NCI-H2196 (cell line): ENCODE results near the gene COL9A3.

Experiments
- DNase-seq: peaks from one replicate; lab custom pipeline; 2025; ENCODE audit not compliant: unreplicated experiment; lab: John Stamatoyannopoulos, UW

The COL9A3 gene

DNA sequence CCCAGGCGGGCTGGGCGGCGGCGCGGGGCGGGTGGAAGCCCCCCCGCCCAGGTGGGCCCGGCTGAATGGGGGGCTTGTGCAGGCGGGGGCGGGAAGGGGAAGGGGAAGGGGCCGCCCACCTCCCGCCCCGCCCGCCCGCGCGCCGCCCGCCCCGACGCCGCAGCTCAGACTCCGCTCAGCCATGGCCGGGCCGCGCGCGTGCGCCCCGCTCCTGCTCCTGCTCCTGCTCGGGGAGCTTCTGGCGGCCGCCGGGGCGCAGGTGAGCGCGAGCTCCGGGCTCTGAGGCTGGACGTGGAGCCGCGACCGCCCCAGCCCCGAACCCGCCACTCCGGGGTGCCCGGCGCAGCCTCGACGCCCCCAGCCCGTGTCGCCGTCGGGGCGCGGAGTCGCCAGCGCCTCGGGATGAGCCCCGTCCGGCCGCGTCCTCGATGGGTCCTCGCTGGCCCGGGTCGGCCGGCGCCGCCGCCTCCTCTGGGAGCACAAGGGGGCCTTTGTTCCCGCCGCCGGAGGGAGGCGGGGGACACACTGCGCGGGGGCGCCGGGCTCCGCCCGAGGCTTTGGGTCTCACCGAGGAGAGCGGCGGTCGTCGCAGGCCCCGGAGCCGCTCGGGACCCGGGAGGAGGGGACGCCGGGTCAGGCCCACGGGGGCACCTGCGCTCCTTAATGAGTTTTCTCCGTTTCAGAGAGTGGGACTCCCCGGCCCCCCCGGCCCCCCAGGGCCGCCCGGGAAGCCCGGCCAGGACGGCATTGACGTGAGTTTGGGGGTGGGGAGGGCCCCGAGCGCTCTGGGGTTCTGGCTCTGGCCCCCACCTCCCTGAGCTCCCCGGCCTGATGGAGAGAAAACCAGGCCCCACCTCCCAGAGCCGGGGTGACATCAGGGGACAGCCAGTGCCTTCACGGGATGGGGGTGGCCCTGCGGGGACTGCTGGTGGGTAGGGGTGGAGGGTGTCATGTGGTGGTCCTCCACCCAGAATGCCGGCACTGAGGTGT lies at the start of gene COL9A3:
COL9A3 (plus strand) TSS at position 167 of the 990 bp plus-strand sequence; CDS start at position 182, 15 bp downstream.
- no peak for DNase-seq

- no peak for DNase-seq
Measured at GRCh38 chr20:62768234-62768546, 48.7 kb upstream of the COL9A3 start.

- DNase-seq = peak; percentile 51
Measured at GRCh38 chr20:62768551-62769287, 48.1 kb upstream of the COL9A3 start.

GRCh38 chr20:62769346-62770071 lies 47.3 kb upstream of the COL9A3 start:
- DNase-seq = no peak

GRCh38 chr20:62770111-62770910 lies 46.5 kb upstream of the COL9A3 start:
- DNase-seq = no peak

- no peak for DNase-seq
Measured at GRCh38 chr20:62770916-62771315, 45.9 kb upstream of the COL9A3 start.

DNA sequence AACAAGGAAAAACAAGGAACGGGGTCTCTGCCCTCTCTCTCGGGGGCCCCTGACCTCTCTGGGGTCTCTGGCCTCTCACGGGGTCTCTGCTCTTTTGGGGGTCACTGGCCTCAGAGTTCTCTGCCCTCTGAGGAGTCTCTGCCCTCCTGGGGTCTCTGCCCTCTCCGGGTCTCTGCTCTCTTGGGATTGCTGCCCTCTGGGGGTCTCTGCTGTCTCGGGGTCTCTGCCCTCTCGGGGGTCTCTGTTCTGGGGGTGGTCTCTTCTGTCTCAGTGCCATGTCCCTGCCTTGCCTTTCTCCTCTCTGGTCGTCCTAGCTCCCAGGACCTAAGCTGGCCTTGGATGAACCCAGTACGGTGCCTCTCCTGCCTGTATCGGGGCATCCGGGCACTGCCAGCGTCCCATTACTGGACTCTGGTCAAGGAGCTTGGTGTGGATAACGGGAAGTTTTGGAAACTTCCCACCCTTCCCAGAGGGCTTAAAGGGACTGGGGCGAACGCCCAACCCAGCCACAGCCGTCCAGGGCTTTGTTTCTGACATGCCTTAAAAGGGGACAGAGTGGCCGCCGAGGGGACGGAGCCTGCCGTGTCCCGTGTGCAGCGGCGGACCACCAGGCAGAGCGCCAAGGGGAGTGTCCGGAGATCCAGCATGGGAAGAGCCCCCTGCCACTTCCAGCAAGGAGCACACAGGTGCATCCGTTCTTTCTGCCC lies 45.3 kb upstream of the COL9A3 start:
- DNase-seq = no peak

DNA sequence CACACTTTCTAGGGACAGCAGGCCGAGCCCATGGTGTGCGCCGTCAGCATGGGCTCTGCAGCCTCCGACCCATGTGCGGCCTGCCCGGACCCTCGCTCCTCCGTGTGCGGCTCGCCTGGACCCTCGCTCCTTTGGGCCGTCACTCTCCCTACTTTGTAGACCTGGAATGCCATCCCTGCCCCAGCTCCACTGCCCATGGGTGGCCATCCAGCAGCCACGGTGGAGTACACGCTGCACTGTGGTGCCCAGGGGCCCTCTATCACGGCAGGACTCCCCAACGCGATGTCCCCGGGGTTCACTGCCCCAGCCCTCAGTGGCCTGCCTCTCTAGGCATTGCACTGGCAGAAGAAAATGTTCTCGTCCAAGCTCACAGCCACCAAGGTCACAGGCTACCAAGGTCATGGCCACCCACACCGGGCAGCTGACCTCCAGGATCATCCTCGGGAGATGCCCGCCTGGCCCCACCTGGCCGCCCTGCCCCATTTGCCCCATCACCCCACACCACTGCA lies 44.7 kb upstream of the COL9A3 start:
- DNase-seq = no peak

DNA sequence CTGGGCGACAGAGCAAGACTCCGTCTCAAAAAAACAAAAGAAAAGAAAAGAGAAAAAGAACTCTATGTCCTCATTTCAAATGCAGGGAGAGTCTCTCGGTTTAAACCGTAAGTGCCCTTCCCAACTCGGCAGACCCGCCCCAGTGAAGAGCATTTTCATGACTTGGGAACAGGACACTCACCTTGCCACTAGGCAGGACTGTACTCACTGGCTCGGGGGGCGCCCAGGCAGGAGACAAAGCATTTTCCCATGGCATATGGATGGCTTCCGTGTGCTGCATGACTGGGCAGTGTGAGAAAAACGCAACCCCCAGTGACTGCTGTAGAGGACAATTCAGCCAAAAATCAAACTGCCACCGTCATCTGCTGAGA lies 44.2 kb upstream of the COL9A3 start:
- DNase-seq = no peak

GRCh38 chr20:62772990-62773844 lies 43.6 kb upstream of the COL9A3 start:
- no peak for DNase-seq

- no peak for DNase-seq
Measured at GRCh38 chr20:62773845-62774714, 42.8 kb upstream of the COL9A3 start.

DNA sequence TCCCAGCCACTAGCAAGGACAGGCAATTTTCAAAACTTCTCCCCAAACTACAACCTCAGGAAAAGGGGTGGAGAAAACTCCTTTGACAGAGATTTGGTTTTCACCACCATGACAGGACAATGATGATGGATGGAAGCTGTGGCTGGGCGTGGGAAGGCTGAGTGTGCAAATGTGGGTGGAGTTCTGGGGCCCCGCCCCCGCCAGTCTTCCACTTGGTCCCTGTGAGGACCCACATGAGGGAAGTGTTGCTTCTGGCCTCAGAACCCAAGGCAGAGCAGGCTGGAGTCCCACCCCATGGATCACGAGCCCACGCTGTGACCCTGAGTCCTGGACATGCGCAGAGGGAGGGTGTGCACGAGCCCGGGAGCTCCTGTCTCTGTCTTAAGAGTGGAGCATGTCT lies 42.1 kb upstream of the COL9A3 start:
- DNase-seq = no peak

DNA sequence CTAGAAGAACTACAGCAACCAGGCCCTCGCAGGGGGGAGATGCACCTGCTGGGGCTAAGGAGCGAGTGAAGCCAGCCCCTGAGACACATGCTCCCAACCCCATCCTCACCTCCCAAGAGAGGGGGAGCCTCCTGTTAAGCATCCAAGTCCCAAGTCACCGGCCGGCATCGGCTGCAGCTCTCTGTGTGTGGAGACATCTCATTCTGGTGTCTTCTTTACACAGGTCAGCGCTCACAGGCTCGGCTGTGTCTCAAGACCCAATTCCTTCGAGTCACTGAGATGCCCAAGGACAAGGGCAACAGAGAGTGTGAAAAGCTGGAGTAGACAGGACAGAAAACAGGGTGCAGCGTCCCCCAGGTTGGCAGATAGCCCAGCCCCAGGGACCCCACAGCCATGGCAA lies 41.6 kb upstream of the COL9A3 start:
- no peak for DNase-seq

DNA sequence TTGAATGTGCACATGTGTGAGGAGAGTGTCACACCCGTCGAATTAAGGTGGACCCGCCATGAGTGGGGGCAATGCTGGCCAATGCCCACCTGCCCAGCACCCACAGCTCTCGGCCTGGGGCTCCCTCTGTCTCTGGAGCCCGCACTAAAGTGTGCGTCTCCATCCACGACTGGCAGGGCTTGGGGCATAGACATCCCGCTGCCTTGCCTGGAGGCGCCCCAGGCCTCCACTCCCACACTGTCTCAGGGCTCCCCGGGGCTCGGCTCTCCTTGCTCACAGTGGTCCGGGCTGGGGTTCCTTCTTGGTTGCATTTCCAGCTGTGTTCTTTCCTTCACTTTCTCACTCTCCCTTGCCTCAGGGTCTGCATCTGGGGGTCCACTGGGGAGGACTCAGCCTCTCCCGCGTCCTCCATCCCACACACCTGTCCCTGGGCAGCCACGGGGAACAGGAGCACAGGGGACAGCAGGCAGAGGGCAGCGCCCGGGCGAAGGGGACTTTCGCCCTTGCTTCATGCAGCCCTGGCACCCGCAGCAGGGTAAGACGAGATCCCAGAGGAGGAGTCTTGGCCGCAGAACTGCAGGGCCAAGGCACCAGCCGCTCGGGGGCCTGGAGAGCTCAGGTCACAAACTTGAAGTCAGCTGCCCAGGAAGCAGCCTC lies 40.7 kb upstream of the COL9A3 start:
- DNase-seq = no peak

DNA sequence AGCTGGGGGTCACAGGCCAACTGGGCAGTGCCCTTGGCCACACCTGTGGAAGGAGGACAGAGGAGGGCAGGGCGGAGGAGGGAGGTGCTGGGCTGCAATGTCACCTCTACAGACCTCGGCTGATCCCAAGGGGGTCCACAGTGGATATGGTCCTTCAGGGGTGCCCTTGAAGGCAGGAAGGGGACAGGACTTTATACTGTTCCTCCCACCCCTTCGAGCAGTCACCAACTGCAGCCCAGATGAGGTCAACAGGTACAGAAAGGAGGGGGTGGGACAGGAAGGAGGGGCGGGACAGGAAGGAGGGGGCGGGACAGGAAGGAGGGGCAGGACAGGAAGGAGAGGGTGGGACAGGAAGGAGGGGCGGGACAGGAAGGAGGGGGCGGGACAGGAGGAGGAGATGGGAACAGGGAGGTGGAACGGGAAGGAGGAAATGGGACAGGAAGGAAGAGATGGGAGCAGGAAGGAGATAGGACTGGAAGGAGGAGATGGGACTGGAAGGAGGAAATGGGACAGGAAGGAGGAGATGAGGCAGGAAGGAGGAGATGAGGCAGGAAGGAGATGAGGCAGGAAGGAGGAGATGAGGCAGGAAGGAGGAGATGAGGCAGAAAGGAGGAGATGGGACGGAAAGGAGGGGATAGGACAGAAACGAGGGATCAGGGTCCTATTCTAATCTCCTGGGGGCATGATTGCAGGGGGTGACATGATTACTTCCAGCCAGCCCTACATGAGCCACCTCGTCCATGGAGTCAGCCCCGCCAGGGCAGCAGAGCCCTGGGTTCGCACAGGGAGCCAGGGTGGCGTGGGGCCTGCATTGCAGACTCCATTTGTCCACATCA lies 39.9 kb upstream of the COL9A3 start:
- no peak for DNase-seq

GRCh38 chr20:62777528-62777830 lies 39.4 kb upstream of the COL9A3 start:
- no peak for DNase-seq

DNA sequence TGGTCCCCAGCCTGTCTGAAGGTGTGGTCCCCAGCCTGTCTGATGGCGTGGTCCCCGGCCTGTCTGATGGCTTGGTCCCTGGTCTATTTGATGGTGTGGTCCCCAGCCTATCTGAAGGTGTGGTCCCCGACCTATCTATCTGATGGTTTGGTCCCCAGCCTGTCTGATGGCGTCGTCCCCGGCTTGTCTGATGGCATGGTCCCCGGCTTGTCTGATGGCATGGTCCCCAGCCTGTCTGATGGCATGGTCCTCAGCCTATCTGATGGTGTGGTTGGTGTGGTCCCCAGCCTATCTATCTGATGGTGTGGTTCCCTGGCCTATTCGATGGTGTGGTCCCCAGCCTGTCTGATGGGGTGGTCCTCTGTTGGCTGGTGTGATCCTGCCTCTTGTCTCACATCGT lies 38.8 kb upstream of the COL9A3 start:
- DNase-seq = no peak
